Stomach (tissue), 9 donors: ENCODE data around the gene SCD. TPM values are rescaled to one million over a fixed set of nuclear protein-coding genes. Genes with fewer than 3 reads are reported as not detected.

ENCODE experiments used
- DNase-seq, 2 donors: peaks; one replicate each; pipeline versions ENCODE4 v3.0.0 to v3.0.0-alpha.2; 2013 to 2019
- H3K27ac ChIP-seq, 5 donors: fragments of 200-600 bp in 4 of 5; sonication (generic) in 4 of 5; one replicate each; pipeline ENCODE4 v1.5.1; 2013 to 2019; ENCODE audit warnings: mild to moderate bottlenecking in 1 of 5, moderate library complexity in 1 of 5
- H3K27me3 ChIP-seq, 3 donors: fragments of 200-600 bp; sonication (generic); one replicate each; pipeline ENCODE4 v1.5.1; 2017 to 2019; ENCODE audit warnings: mixed run types in 1 of 3
- H3K36me3 ChIP-seq, 4 donors: fragments of 200-600 bp; sonication (generic); 1 replicate in 3 of 4; 2 replicates in 1 of 4; pipeline ENCODE4 v1.5.1; 2016 to 2019
- H3K4me1 ChIP-seq, 4 donors: fragments of 200-600 bp; sonication (generic); one replicate each; pipeline ENCODE4 v1.5.1; 2016 to 2019
- H3K4me3 ChIP-seq, 4 donors: fragments of 200-600 bp; sonication (generic) in 3 of 4; one replicate each; pipeline ENCODE4 v1.5.1; 2016 to 2019; ENCODE audit warnings: mild to moderate bottlenecking in 1 of 4
- H3K9me3 ChIP-seq, 4 donors: fragments of 200-600 bp; sonication (generic); one replicate each; pipeline ENCODE4 v1.5.1; 2016 to 2019
- EP300 ChIP-seq: sonication (generic); formaldehyde crosslinking; IDR thresholded peaks from one replicate; pipeline ENCODE4 v1.6.1; 2017; ENCODE audit warnings: antibody characterized with exemption
- POLR2A ChIP-seq, 4 donors: fragments of 450-650 bp; IDR thresholded peaks; one replicate each; pipeline ENCODE4 v1.6.1; 2016; ENCODE audit warnings: antibody characterized with exemption in 4 of 4, control low read depth in 2 of 4, mild to moderate bottlenecking in 1 of 4, moderate library complexity in 1 of 4
- POLR2AphosphoS5 ChIP-seq, 3 donors: sonication (generic); formaldehyde crosslinking; IDR thresholded peaks; one replicate each; pipeline ENCODE4 v1.6.1; 2016; ENCODE audit warnings: antibody characterized with exemption in 3 of 3
- WGBS, 5 donors: extraction: QIAGEN DNeasy Blood & Tissue Kit in 3 of 5; methylation state at CpG; one replicate each; pipeline versions ENCODE4 v1.1.5 to v1.1.7; 2013 to 2018; 5-methylcytosine and 5-hydroxymethylcytosine counted together
- intact Hi-C: fragments of 100-400 bp; cut with DNase I; formaldehyde crosslinking; loops from one replicate; pipeline ENCODE4 v1.15.1; 2023; ENCODE audit warnings: low total_unique reads
- polyA plus RNA-seq, 3 donors: library from polyadenylated mRNA; stranded (reverse); fragments of 200-250 nt; gene quantifications; one replicate each; pipeline ENCODE4 v1.2.3, GENCODE V29; 2013
- total RNA-seq, 5 donors: library from RNA; depleted of rRNA; stranded (reverse); fragments of >200 nt; gene quantifications; one replicate each; pipeline versions ENCODE4 v1.1.0 to v1.2.3, GENCODE V29; 2014 to 2016
- TF ChIP-seq, protein P1 (sequence below), 7 experiments: fragments of 450-650 bp in 4 of 7; fragments of 200-600 bp in 3 of 7; sonication (generic) in 3 of 7; IDR thresholded peaks; one replicate each; pipeline ENCODE4 v1.5.1; 2016 to 2019; ENCODE audit warnings: antibody characterized with exemption in 7 of 7, control low read depth in 2 of 7, mild to moderate bottlenecking in 1 of 7
- donor health status: healthy with polysubstance abuse.
- donor health status: Bipolar disorder and iron deficiency.
- donor health status: healthy.

The SCD gene
- total and polyA plus RNA-seq, 8 donors = 2.3 to 36.2 (median 17.8) TPM

- WGBS, 5 donors = 85 to 91% (median 90%) methylated on average over 3 of the region's 3 CpGs
- no peak for TF ChIP-seq EP300
- TF ChIP-seq POLR2AphosphoS5 (IDR thresholded peaks at IDR 0.05) = no peak
- no peak for TF ChIP-seq POLR2A (IDR thresholded peaks at IDR 0.05)
- Histone ChIP-seq H3K4me1 (no peaks in the 10 kb centered on the region), H3K36me3 (no peaks in the 10 kb centered on the region), H3K9me3 (peaks cover 0 to 10% (median 0%) of the 10 kb centered on the region in 4 donors), H3K27me3 (peaks cover 0 to 55% (median 0%) of the 10 kb centered on the region in 3 donors), H3K4me3 (no peak overlapping the region), H3K27ac (no peak overlapping the region)
- intact Hi-C loops = no loop called here
- DNase-seq = no peak
Observed at GRCh38 chr10:100304414-100304813, 42.6 kb upstream of the SCD start.

DNA sequence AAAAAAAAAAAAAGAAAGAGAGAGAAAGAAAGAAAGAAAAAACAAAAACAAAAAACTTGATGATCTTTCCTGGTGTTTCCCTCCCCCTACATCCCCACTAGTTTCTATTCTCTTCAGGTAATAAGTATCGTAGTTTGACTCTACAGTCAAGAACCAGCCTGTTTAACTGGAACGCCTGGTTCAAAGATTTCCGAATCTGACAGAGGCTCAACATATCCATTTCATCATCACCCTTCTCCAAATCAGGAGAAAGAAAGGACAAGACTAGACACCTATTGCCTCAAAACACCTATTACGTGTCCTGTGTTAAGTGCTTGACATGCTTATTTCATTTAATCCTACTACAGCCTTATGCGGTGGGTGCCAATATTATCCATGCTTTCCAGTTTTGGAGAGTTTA, 40.2 kb upstream of the SCD start:
- Histone ChIP-seq H3K9me3 (no peaks in the 10 kb centered on the region), H3K4me1 (peaks cover 0 to 4% (median 0%) of the 10 kb centered on the region in 4 donors), H3K36me3 (no peaks in the 10 kb centered on the region), H3K27ac (no peak overlapping the region), H3K27me3 (peaks cover 0 to 56% (median 0%) of the 10 kb centered on the region in 3 donors), H3K4me3 (no peak overlapping the region)
- no peak for DNase-seq
- TF ChIP-seq POLR2AphosphoS5 (IDR thresholded peaks at IDR 0.05) (no peak), EP300 (no peak), POLR2A (IDR thresholded peaks at IDR 0.05) (no peak)
- TF ChIP-seq, protein P1, sequence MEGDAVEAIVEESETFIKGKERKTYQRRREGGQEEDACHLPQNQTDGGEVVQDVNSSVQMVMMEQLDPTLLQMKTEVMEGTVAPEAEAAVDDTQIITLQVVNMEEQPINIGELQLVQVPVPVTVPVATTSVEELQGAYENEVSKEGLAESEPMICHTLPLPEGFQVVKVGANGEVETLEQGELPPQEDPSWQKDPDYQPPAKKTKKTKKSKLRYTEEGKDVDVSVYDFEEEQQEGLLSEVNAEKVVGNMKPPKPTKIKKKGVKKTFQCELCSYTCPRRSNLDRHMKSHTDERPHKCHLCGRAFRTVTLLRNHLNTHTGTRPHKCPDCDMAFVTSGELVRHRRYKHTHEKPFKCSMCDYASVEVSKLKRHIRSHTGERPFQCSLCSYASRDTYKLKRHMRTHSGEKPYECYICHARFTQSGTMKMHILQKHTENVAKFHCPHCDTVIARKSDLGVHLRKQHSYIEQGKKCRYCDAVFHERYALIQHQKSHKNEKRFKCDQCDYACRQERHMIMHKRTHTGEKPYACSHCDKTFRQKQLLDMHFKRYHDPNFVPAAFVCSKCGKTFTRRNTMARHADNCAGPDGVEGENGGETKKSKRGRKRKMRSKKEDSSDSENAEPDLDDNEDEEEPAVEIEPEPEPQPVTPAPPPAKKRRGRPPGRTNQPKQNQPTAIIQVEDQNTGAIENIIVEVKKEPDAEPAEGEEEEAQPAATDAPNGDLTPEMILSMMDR (IDR thresholded peaks at IDR 0.05) = no peak
- intact Hi-C loops = no loop called here
- 89 to 96% (median 91%) methylated on average over 5 of the region's 5 CpGs for WGBS, 5 donors

GRCh38 chr10:100307684-100308083, 39.3 kb upstream of the SCD start:
- Histone ChIP-seq H3K9me3 (no peaks in the 10 kb centered on the region), H3K4me3 (no peak overlapping the region), H3K27ac (no peak overlapping the region), H3K4me1 (peaks cover 0 to 12% (median 0%) of the 10 kb centered on the region in 4 donors), H3K36me3 (no peaks in the 10 kb centered on the region), H3K27me3 (peaks cover 0 to 49% (median 0%) of the 10 kb centered on the region in 3 donors)
- 86 to 93% (median 90%) methylated on average over 3 of the region's 3 CpGs for WGBS, 5 donors
- intact Hi-C loops = no loop called here
- no peak for DNase-seq
- TF ChIP-seq, protein P1 (IDR thresholded peaks at IDR 0.05) = no peak
- TF ChIP-seq POLR2AphosphoS5 (IDR thresholded peaks at IDR 0.05) = no peak
- no peak for TF ChIP-seq POLR2A (IDR thresholded peaks at IDR 0.05)
- no peak for TF ChIP-seq EP300

- peaks cover 0 to 32% (median 0%) of the 10 kb centered on the region in 3 donors for H3K27me3 ChIP-seq
- intact Hi-C loops = no loop called here
- DNase-seq = peak in 1 of 2 donors; percentile 28
Observed at GRCh38 chr10:100311298-100311697, 35.7 kb upstream of the SCD start.

GRCh38 chr10:100315615-100316014, 31.4 kb upstream of the SCD start:
- no peak overlapping the region for H3K4me3 ChIP-seq
- H3K4me1 ChIP-seq = peaks cover 0 to 12% (median 0%) of the 10 kb centered on the region in 4 donors
- peaks cover 0 to 58% (median 3%) of the 10 kb centered on the region in 3 donors for H3K27me3 ChIP-seq

More at GRCh38 chr10:100311298-100311697, 35.7 kb upstream of the SCD start:
- Histone ChIP-seq H3K27ac (peak overlapping the region; percentile 4 to 78 (median 43)), H3K9me3 (no peaks in the 10 kb centered on the region), H3K4me1 (peaks cover 0 to 12% (median 0%) of the 10 kb centered on the region in 4 donors), H3K36me3 (no peaks in the 10 kb centered on the region), H3K4me3 (no peak overlapping the region)
- WGBS, 5 donors = 34 to 47% (median 44%) methylated on average over 4 of the region's 4 CpGs
- TF ChIP-seq, protein P1 (IDR thresholded peaks at IDR 0.05) = no peak
- no peak for TF ChIP-seq EP300
- peak in 1 of 3 donors; percentile 10 for TF ChIP-seq POLR2AphosphoS5 (IDR thresholded peaks at IDR 0.05)

More at GRCh38 chr10:100315615-100316014, 31.4 kb upstream of the SCD start:
- DNase-seq = no peak
- Histone ChIP-seq H3K9me3 (no peaks in the 10 kb centered on the region), H3K27ac (no peak overlapping the region), H3K36me3 (no peaks in the 10 kb centered on the region)
- TF ChIP-seq EP300 (no peak), POLR2A (IDR thresholded peaks at IDR 0.05) (no peak), POLR2AphosphoS5 (IDR thresholded peaks at IDR 0.05) (no peak)
- TF ChIP-seq, protein P1 (IDR thresholded peaks at IDR 0.05) = no peak
- intact Hi-C loops = no loop called here
- WGBS, 5 donors = 77 to 94% (median 83%) methylated on average over 4 of the region's 4 CpGs
